Esophagus muscularis mucosa (tissue), 4 donors: Measurements from ENCODE around the gene ERC2.

Source experiments
- EP300 ChIP-seq: sonication (generic); formaldehyde crosslinking; IDR thresholded peaks from one replicate; pipeline ENCODE4 v1.6.1; 2017; ENCODE audit warnings: antibody characterized with exemption
- POLR2A ChIP-seq: fragments of 450-650 bp; IDR thresholded peaks from one replicate; pipeline ENCODE4 v1.6.1; 2017; ENCODE audit warnings: antibody characterized with exemption, moderate library complexity, mild to moderate bottlenecking, low read depth
- TF ChIP-seq, protein P1 (sequence below), 3 experiments: fragments of 200-600 bp in 2 of 3; fragments of 450-650 bp in 1 of 3; sonication (generic) in 2 of 3; IDR thresholded peaks; one replicate each; pipeline ENCODE4 v1.5.1; 2017 to 2019; ENCODE audit warnings: antibody characterized with exemption in 3 of 3, mild to moderate bottlenecking in 2 of 3, moderate library complexity in 1 of 3

DNA sequence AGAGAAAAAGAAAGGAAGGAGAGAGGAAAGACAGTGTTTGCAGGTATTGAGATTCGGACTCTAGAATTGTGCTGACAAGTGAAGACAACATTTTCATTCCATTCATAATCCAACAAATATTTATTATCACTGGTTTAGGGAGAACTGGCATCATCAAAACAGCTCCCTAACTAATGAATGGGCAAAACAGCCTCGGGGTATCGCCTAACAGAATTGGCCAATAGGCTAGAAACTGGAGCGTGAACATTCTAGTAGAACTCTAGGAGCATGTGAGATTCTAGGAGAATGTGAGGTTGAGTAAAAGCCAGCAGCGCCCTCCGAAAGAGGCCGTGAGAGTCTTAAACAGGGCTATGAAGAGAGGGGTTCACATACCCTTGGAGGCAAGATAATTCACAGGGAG lies 759.3 kb downstream of the ERC2 start:
- TF ChIP-seq, protein P1, sequence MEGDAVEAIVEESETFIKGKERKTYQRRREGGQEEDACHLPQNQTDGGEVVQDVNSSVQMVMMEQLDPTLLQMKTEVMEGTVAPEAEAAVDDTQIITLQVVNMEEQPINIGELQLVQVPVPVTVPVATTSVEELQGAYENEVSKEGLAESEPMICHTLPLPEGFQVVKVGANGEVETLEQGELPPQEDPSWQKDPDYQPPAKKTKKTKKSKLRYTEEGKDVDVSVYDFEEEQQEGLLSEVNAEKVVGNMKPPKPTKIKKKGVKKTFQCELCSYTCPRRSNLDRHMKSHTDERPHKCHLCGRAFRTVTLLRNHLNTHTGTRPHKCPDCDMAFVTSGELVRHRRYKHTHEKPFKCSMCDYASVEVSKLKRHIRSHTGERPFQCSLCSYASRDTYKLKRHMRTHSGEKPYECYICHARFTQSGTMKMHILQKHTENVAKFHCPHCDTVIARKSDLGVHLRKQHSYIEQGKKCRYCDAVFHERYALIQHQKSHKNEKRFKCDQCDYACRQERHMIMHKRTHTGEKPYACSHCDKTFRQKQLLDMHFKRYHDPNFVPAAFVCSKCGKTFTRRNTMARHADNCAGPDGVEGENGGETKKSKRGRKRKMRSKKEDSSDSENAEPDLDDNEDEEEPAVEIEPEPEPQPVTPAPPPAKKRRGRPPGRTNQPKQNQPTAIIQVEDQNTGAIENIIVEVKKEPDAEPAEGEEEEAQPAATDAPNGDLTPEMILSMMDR (IDR thresholded peaks at IDR 0.05): no peak
- TF ChIP-seq EP300 (no peak), POLR2A (no peak)
